Kidney (tissue), 14 donors: ENCODE data around the gene HOXD13. TPM values are rescaled to one million over a fixed set of nuclear protein-coding genes. Genes with fewer than 3 reads are reported as not detected.

ENCODE experiments used
- DNase-seq, 5 donors: peaks; one replicate each; pipeline ENCODE4 v3.0.0-alpha.2; 2013 to 2020
- FAIRE-seq: peaks from 2 replicates; lab custom pipeline; 2012; peaks lifted over from hg19 to GRCh38; lab: Jason Lieb, UNC
- H3K27ac ChIP-seq, 2 donors: one replicate each; pipeline ENCODE4 v1.7.0; 2013; ENCODE audit warnings: low read depth in 2 of 2, low read length in 2 of 2, inconsistent platforms in 1 of 2
- H3K27me3 ChIP-seq: one replicate; pipeline ENCODE4 v1.7.1; 2013; ENCODE audit warnings: low read length, inconsistent platforms; ENCODE audit not compliant: control insufficient read depth, insufficient read depth
- H3K36me3 ChIP-seq, 3 donors: one replicate each; pipeline versions ENCODE4 v1.7.0 to v1.7.1; 2013; ENCODE audit warnings: low read length in 3 of 3, control low read depth in 1 of 3, inconsistent platforms in 1 of 3; ENCODE audit not compliant: insufficient read depth in 3 of 3, control insufficient read depth in 2 of 3
- H3K4me1 ChIP-seq, 3 donors: one replicate each; pipeline versions ENCODE4 v1.7.0 to v1.7.1; 2013; ENCODE audit warnings: low read length in 3 of 3, inconsistent platforms in 1 of 3, low read depth in 1 of 3; ENCODE audit not compliant: control insufficient read depth in 2 of 3, insufficient read depth in 2 of 3
- H3K4me3 ChIP-seq, 3 donors: one replicate each; pipeline versions ENCODE4 v1.7.0 to v1.8.1; 2013; ENCODE audit warnings: low read length in 3 of 3, control low read depth in 1 of 3, inconsistent platforms in 1 of 3
- H3K9ac ChIP-seq, 3 donors: one replicate each; pipeline versions ENCODE4 v1.7.0 to v1.7.1; 2013; ENCODE audit warnings: low read length in 3 of 3, control low read depth in 1 of 3, inconsistent platforms in 1 of 3
- H3K9me3 ChIP-seq, 3 donors: one replicate each; pipeline versions ENCODE4 v1.7.0 to v1.7.1; 2013; ENCODE audit warnings: low read length in 3 of 3, control low read depth in 1 of 3, inconsistent platforms in 1 of 3; ENCODE audit not compliant: control insufficient read depth in 2 of 3, insufficient read depth in 1 of 3
- intact Hi-C: fragments of 100-400 bp; cut with DNase I; formaldehyde crosslinking; loops from one replicate; pipeline ENCODE4 v1.11.1; 2022
- polyA plus RNA-seq: library from polyadenylated mRNA; stranded (reverse); fragments of 350-450 nt; fragmentation: Illumina TruSeq; extraction: RNeasy Lipid Tissue Mini Kit (QIAGEN cat#74804); gene quantifications from one replicate; pipeline ENCODE4 v1.2.3, GENCODE V29; 2014; ENCODE audit warnings: low read depth, low replicate concordance; ENCODE audit not compliant: insufficient read depth
- total RNA-seq: library from RNA; stranded (reverse); fragmentation: NEBNext Ultra II Directional; extraction: Animal tissue kit (Norgen Biotek cat#: 25700); gene quantifications from one replicate; pipeline ENCODE4 v1.2.1, GENCODE V29; 2021
- TF ChIP-seq, protein P1 (sequence below): IDR thresholded peaks from 3 replicates; pipeline ENCODE4 v1.5.1; 2012; ENCODE audit warnings: mild to moderate bottlenecking, moderate library complexity, borderline replicate concordance; ENCODE audit not compliant: insufficient read depth; ENCODE audit errors: extremely low read depth
- donor health status: control.
- donor health status: control.
- donor health status: control.
- donor health status: control.
- donor health status: control.
- donor health status: DM: yes; HTN: yes; CAD: no.
- donor health status: Normal renal cell carcinoma (clear cell type).

HOXD13 gene
- total and polyA plus RNA-seq, 2 donors from 2014 or later: not detected

DNA sequence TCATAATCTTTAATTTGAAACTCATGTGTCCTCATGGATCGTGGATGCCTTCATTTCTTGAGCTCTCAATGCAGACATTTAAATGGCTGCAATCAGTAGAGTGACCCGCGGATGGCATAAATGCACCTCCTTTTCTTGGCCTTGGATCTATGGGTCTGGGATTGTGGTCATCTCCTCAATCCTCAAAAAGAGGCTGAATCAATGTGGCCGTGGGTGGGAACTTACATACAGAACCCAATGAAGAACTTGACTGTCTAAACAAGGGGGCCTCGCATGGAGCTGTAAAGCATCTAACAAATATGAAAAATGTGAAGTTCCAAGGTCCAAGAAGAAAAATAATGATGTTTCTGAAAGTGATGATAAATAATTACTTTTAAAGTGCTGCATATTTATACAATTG is 2.9 kb downstream of the HOXD13 start:
- intact Hi-C loops: loop anchor here (10.0 kb wide), 1 partner anchor 411 kb away; no protein-coding TSS in a partner anchor
- Histone ChIP-seq H3K27ac (no peak overlapping the region), H3K9me3 (no peaks in the 10 kb centered on the region), H3K4me1 (peaks cover 0 to 9% (median 5%) of the 10 kb centered on the region in 3 donors), H3K27me3 (peaks cover 80% of the 10 kb centered on the region), H3K36me3 (no peaks in the 10 kb centered on the region), H3K4me3 (no peak overlapping the region), H3K9ac (no peak overlapping the region)
- DNase-seq (no peak), FAIRE-seq (no peak)
- TF ChIP-seq, protein P1, sequence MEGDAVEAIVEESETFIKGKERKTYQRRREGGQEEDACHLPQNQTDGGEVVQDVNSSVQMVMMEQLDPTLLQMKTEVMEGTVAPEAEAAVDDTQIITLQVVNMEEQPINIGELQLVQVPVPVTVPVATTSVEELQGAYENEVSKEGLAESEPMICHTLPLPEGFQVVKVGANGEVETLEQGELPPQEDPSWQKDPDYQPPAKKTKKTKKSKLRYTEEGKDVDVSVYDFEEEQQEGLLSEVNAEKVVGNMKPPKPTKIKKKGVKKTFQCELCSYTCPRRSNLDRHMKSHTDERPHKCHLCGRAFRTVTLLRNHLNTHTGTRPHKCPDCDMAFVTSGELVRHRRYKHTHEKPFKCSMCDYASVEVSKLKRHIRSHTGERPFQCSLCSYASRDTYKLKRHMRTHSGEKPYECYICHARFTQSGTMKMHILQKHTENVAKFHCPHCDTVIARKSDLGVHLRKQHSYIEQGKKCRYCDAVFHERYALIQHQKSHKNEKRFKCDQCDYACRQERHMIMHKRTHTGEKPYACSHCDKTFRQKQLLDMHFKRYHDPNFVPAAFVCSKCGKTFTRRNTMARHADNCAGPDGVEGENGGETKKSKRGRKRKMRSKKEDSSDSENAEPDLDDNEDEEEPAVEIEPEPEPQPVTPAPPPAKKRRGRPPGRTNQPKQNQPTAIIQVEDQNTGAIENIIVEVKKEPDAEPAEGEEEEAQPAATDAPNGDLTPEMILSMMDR: no peak

DNA sequence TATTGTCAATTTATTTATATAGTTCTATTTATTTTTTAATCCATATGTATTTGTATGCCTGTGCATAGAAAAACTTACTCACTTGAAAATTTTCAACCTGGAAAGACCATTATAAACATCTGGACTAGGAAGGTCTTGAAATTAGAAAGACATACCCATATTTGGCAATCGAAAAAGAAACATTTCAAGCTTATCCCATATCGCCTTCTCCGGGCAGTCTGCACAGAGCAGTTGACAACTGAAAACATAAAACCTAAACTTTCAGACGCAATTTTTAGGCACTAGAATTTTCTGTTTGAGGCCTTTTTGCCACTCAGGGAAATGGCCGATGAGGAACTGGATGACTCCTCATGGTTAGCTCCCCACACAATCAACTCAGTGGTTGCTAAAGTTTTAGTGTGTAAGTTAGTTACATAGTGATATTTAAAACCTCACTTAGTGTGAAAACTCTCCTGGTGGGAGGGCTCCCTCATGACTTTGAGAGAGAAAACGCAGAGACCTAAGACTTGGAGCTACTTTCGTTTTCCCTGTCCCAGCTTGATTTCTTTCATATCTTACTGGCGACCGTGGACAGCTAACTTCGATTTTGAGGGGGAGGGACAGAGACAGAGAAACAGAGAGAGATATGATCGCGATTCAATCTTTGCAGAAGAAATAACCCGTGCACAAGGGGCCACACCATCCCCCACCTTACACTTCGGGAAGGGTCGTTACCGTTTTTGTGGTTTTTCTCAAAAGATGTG is 3.9 kb downstream of the HOXD13 start:
- H3K9me3 ChIP-seq: no peaks in the 10 kb centered on the region
- FAIRE-seq (no peak), DNase-seq (peak in 4 of 5 donors; percentile 42 to 75 (median 56))
- TF ChIP-seq, protein P1: no peak
- no peaks in the 10 kb centered on the region for H3K36me3 ChIP-seq
- H3K4me3 ChIP-seq: peak overlapping the region in 2 of 3 donors; percentile 32 to 62
- peaks cover 0 to 9% (median 5%) of the 10 kb centered on the region in 3 donors for H3K4me1 ChIP-seq
- intact Hi-C loops: loop anchor here (10.0 kb wide), 1 partner anchor 412 kb away; no protein-coding TSS in a partner anchor
- peaks cover 76% of the 10 kb centered on the region for H3K27me3 ChIP-seq
- no peak overlapping the region for H3K9ac ChIP-seq
- no peak overlapping the region for H3K27ac ChIP-seq

DNA sequence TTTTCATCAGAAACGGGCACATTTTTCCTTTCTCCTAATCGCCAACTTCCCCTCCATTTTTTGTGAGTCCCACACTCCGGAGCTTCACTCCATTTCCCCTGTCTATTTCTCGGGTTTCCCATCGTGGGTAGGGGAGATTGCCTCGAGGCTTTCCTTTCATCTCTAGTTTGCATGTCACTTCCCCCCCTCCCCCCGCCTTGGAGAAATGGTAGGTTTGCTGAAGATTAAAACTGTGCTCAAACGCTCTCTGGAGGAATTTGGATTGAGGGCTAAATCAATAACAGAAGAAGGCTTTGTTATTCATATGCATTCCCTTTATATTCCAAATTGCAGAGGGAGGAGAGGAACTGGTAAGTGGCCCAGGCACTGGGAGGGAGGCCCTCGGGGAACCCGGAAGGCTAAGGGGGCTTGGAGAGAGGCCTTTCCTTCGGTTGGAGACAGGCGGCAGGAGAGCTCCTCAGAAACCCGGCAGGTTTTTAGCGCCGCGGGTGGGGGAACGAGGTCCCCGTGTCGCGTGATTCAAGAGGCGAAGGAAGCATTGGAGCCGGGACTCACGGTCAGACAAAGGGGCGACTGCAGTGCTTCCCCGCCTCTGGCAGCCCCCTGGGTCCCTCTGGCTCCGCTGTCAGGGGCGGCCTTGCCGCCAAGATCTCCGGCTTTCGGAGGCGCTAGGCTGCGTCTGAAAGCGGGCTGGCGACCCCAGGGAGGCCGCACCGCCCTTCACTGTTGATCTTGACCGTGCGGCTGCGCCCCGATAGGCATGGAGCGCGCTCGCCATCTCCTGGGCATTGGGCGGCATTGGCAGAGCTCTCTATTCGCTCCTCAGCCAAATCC is 4.7 kb downstream of the HOXD13 start:
- H3K4me1 ChIP-seq: peaks cover 0 to 9% (median 5%) of the 10 kb centered on the region in 3 donors
- no peaks in the 10 kb centered on the region for H3K36me3 ChIP-seq
- TF ChIP-seq, protein P1: peak; percentile 78
- intact Hi-C loops: loop anchor here (10.0 kb wide), 1 partner anchor 412 kb away; no protein-coding TSS in a partner anchor
- H3K27me3 ChIP-seq: peaks cover 74% of the 10 kb centered on the region
- H3K4me3 ChIP-seq: peak overlapping the region in 2 of 3 donors; percentile 32 to 62
- FAIRE-seq: no peak
- peak; percentile 86 to 92 (median 90) for DNase-seq
- H3K9ac ChIP-seq: no peak overlapping the region
- no peak overlapping the region for H3K27ac ChIP-seq
- no peaks in the 10 kb centered on the region for H3K9me3 ChIP-seq
